ENCODE data around the gene AFAP1L2.

DNA sequence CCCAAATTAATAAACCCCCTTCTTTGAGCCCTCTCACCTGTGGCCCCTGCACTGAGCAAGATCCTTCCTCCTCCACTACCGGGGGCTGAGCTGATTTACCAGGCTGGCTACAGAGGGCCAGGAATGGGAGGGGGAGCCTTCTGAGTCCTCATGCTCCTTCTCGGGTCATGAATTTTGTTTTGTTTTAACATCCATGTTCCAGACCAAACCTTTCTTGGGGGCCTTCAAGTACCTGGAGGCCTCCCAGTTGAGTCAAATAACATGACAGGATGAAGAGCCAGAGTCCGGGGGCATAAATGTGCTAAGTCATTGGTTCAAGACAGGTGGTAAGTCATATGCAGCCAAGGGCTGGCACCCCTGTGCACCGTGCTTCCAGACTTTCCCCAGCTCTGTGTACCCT lies 39.6 kb downstream of the AFAP1L2 start:
- no peak for TF ChIP-seq EP300 (IDR thresholded peaks at IDR 0.05; ENCODE audit: borderline replicate concordance)
- TF ChIP-seq CREB1 (IDR thresholded peaks at IDR 0.05; ENCODE audit: low read depth) = no peak
- TF ChIP-seq YY1 (IDR thresholded peaks at IDR 0.05; ENCODE audit: low read depth) = no peak
- no peak for TF ChIP-seq TEAD4 (IDR thresholded peaks at IDR 0.05)
- TF ChIP-seq TCF12 (IDR thresholded peaks at IDR 0.05; ENCODE audit: low read depth) = no peak
- no peak for TF ChIP-seq TAF1 (IDR thresholded peaks at IDR 0.05; ENCODE audit: low read depth)
- no peak for TF ChIP-seq EGR1 (IDR thresholded peaks at IDR 0.05)
- TF ChIP-seq NFIC (IDR thresholded peaks at IDR 0.05) = no peak
- TF ChIP-seq, protein P1, sequence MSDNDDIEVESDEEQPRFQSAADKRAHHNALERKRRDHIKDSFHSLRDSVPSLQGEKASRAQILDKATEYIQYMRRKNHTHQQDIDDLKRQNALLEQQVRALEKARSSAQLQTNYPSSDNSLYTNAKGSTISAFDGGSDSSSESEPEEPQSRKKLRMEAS (IDR thresholded peaks at IDR 0.05) = no peak
- TF ChIP-seq RAD21 (IDR thresholded peaks at IDR 0.05; ENCODE audit: low read depth) = no peak
- TF ChIP-seq ZBTB7A (IDR thresholded peaks at IDR 0.05; ENCODE audit: low read depth) = no peak
- TF ChIP-seq FOXM1 (IDR thresholded peaks at IDR 0.05; ENCODE audit: borderline replicate concordance, low read depth) = no peak
